Keratinocyte (primary cell): ENCODE measurements around the gene ASTN2. TPM values are rescaled to one million over a fixed set of nuclear protein-coding genes. Genes with fewer than 3 reads are reported as not detected.

ENCODE experiments used
- DNase-seq: peaks from one replicate; pipeline ENCODE4 v3.0.0-alpha.2; 2011; ENCODE audit warnings: low read depth, missing footprints, low spot score
- FAIRE-seq: peaks from 2 replicates; lab custom pipeline; 2011; peaks lifted over from hg19 to GRCh38; lab: Jason Lieb, UNC
- H2AFZ ChIP-seq: 2 replicates; pipeline ENCODE4 v1.6.0; 2012; ENCODE audit warnings: low read length, control low read depth, inconsistent platforms; ENCODE audit not compliant: control insufficient read depth
- H3K27ac ChIP-seq: 2 replicates; pipeline ENCODE4 v1.5.1; 2011; ENCODE audit warnings: low read length; ENCODE audit not compliant: control insufficient read depth, insufficient read depth
- H3K27me3 ChIP-seq: 3 replicates; pipeline ENCODE4 v1.6.0; 2011; ENCODE audit warnings: low read length; ENCODE audit not compliant: control insufficient read depth, insufficient read depth; ENCODE audit errors: extremely low read depth
- H3K36me3 ChIP-seq, 2 experiments: 2 replicates in 1 of 2; 3 replicates in 1 of 2; pipeline ENCODE4 v1.5.1; 2011; ENCODE audit warnings: low read length in 2 of 2, mild to moderate bottlenecking in 1 of 2; ENCODE audit not compliant: control insufficient read depth in 2 of 2, insufficient read depth in 2 of 2; ENCODE audit errors: extremely low read depth in 1 of 2
- H3K4me1 ChIP-seq: 3 replicates; pipeline ENCODE4 v1.5.1; 2011; ENCODE audit warnings: low read length; ENCODE audit not compliant: control insufficient read depth, insufficient read depth; ENCODE audit errors: extremely low read depth
- H3K4me2 ChIP-seq: 3 replicates; pipeline ENCODE4 v1.6.0; 2011; ENCODE audit warnings: low read depth, low read length; ENCODE audit not compliant: control insufficient read depth, insufficient read depth; ENCODE audit errors: extremely low read depth
- H3K4me3 ChIP-seq, 3 experiments: fragments of 200-600 bp in 1 of 3; sonication (generic) in 1 of 3; 2 replicates in 2 of 3; 3 replicates in 1 of 3; pipeline ENCODE4 v1.5.1; 2011 to 2016; ENCODE audit warnings: low read length in 3 of 3, mild to moderate bottlenecking in 3 of 3, control low read depth in 2 of 3, inconsistent platforms in 1 of 3, low read depth in 1 of 3, mixed read lengths in 1 of 3, mixed run types in 1 of 3, moderate library complexity in 1 of 3; ENCODE audit not compliant: control insufficient read depth in 2 of 3, insufficient read depth in 2 of 3; ENCODE audit errors: extremely low read depth in 1 of 3
- H3K79me2 ChIP-seq: 2 replicates; pipeline ENCODE4 v1.6.0; 2012; ENCODE audit warnings: low read length; ENCODE audit not compliant: control insufficient read depth, insufficient read depth
- H3K9ac ChIP-seq: 3 replicates; pipeline ENCODE4 v1.6.0; 2011; ENCODE audit warnings: low read length; ENCODE audit not compliant: control insufficient read depth, insufficient read depth; ENCODE audit errors: extremely low read depth
- H3K9me1 ChIP-seq: 3 replicates; pipeline ENCODE4 v1.6.0; 2011; ENCODE audit warnings: low read length; ENCODE audit not compliant: control insufficient read depth, insufficient read depth; ENCODE audit errors: extremely low read depth
- H3K9me3 ChIP-seq: 2 replicates; pipeline ENCODE4 v1.5.1; 2012; ENCODE audit warnings: low read depth, low read length; ENCODE audit not compliant: control insufficient read depth
- H4K20me1 ChIP-seq: 3 replicates; pipeline ENCODE4 v1.6.0; 2011; ENCODE audit warnings: low read length; ENCODE audit not compliant: control insufficient read depth, insufficient read depth; ENCODE audit errors: extremely low read depth
- CTCF ChIP-seq, 3 experiments: IDR thresholded peaks in 1 of 3; conservative IDR thresholded peaks in 1 of 3; optimal IDR thresholded peaks in 1 of 3; 2 replicates in 2 of 3; 3 replicates in 1 of 3; pipeline versions ENCODE3 to v1.5.1; 2011; ENCODE audit warnings: low read length in 3 of 3, mild to moderate bottlenecking in 3 of 3, moderate library complexity in 2 of 3, control low read depth in 1 of 3, inconsistent platforms in 1 of 3; ENCODE audit not compliant: insufficient read depth in 2 of 3; ENCODE audit errors: extremely low read depth in 1 of 3
- EZH2 ChIP-seq: IDR thresholded peaks from one replicate; pipeline ENCODE4 v1.6.1; 2012; ENCODE audit warnings: inconsistent platforms, mild to moderate bottlenecking, low read length, moderate library complexity
- dilution Hi-C: fragments of 300-500 bp; cut with MboI; formaldehyde crosslinking; loops from one replicate; pipeline ENCODE4 v1.7.0; 2020; ENCODE audit warnings: low sequenced_read_pairs; ENCODE audit not compliant: extremely low pct_ligation_motif_present
- polyA plus RNA-seq, 5 experiments: library from polyadenylated mRNA; depleted of rRNA in 3 of 5; stranded (reverse) in 3 of 5; stranded (forward) in 1 of 5; unstranded in 1 of 5; fragments of >200 nt; gene quantifications; 1 replicate in 1 of 5; 2 replicates in 3 of 5; 3 replicates in 1 of 5; pipeline versions ENCODE4 v1.2.1 to v1.2.3, GENCODE V29; 2011 to 2012; ENCODE audit warnings: missing spikeins in 2 of 5, low read depth in 1 of 5, low replicate concordance in 1 of 5

The ASTN2 gene
- polyA plus RNA-seq, 1 donor (not counting 4 experiments of a cell fraction or from before 2014, with no cell fraction given) = 0.31 TPM

- no peaks in the 10 kb centered on the region for H3K36me3 ChIP-seq
- dilution Hi-C loops = no loop called here
- H3K4me2 ChIP-seq = no peak overlapping the region
- no peaks in the 10 kb centered on the region for H4K20me1 ChIP-seq
- TF ChIP-seq EZH2 (no peak), CTCF (optimal IDR thresholded peaks at IDR 0.05 in 1 of 3, IDR thresholded peaks at IDR 0.05 in 1 of 3, conservative IDR thresholded peaks at IDR 0.05 in 1 of 3; ENCODE audit: extremely low read depth in 1 of 3, insufficient read depth in 2 of 3, low read length in 3 of 3) (no peak)
- no peaks in the 10 kb centered on the region for H3K9me1 ChIP-seq
- H3K4me3 ChIP-seq = no peak overlapping the region
- DNase-seq = no peak
- H3K9ac ChIP-seq = no peak overlapping the region
- H3K79me2 ChIP-seq = no peaks in the 10 kb centered on the region
- no peak overlapping the region for H3K27ac ChIP-seq
- no peaks in the 10 kb centered on the region for H3K4me1 ChIP-seq
- H3K27me3 ChIP-seq = no peaks in the 10 kb centered on the region
- no peak overlapping the region for H2AFZ ChIP-seq
- no peaks in the 10 kb centered on the region for H3K9me3 ChIP-seq
- FAIRE-seq = no peak
These were observed 894.6 kb downstream of the ASTN2 start for GRCh38 chr9:116520218-116520617.

GRCh38 chr9:116516456-116516855, 898.4 kb downstream of the ASTN2 start:
- H3K4me2 ChIP-seq = no peak overlapping the region
- no peak for FAIRE-seq
- TF ChIP-seq EZH2 (no peak), CTCF (optimal IDR thresholded peaks at IDR 0.05 in 1 of 3, IDR thresholded peaks at IDR 0.05 in 1 of 3, conservative IDR thresholded peaks at IDR 0.05 in 1 of 3; ENCODE audit: extremely low read depth in 1 of 3, insufficient read depth in 2 of 3, low read length in 3 of 3) (no peak)
- no peaks in the 10 kb centered on the region for H3K79me2 ChIP-seq
- H3K9me3 ChIP-seq = no peaks in the 10 kb centered on the region
- no peak overlapping the region for H3K27ac ChIP-seq
- no peaks in the 10 kb centered on the region for H3K36me3 ChIP-seq
- H3K9ac ChIP-seq = no peak overlapping the region
- DNase-seq = no peak
- no peaks in the 10 kb centered on the region for H3K9me1 ChIP-seq
- dilution Hi-C loops = no loop called here
- H3K27me3 ChIP-seq = no peaks in the 10 kb centered on the region
- H3K4me3 ChIP-seq = no peak overlapping the region
- H4K20me1 ChIP-seq = no peaks in the 10 kb centered on the region
- no peak overlapping the region for H2AFZ ChIP-seq
- H3K4me1 ChIP-seq = no peaks in the 10 kb centered on the region
